PC-9 (cell line): ENCODE results near the gene SCAMP3. TPM values are rescaled to one million over a fixed set of nuclear protein-coding genes. Genes with fewer than 3 reads are reported as not detected.

Experiments
- BruUV-seq: library from RNA; stranded (reverse); fragments of 400-500 nt; replicated peaks from 2 replicates; lab custom pipeline; 2021; lab: Mats Ljungman, UMichigan
- CTCF ChIA-PET: fragments of 300-600 bp; sonication (Branson Sonifier 250); formaldehyde crosslinking; loops from one replicate; lab custom pipeline; 2022; ENCODE audit warnings: antibody characterized with exemption; lab: Charles Lee
- POLR2A ChIA-PET: fragments of 300-600 bp; sonication (Branson Sonifier 250); formaldehyde crosslinking; loops from one replicate; lab custom pipeline; 2022; ENCODE audit warnings: antibody characterized with exemption; ENCODE audit not compliant: unreplicated experiment; lab: Charles Lee
- DNase-seq, 2 experiments: peaks; one replicate each; pipeline versions ENCODE4 v3.0.0 to v3.0.0-alpha.2; 2015 to 2022; ENCODE audit warnings: mixed read lengths in 1 of 2
- H2AFZ ChIP-seq: fragments of 200-600 bp; sonication (generic); 2 replicates; pipeline ENCODE4 v1.8.1; 2017; ENCODE audit warnings: antibody characterized with exemption
- H3F3A ChIP-seq: fragments of 200-600 bp; sonication (generic); 2 replicates; pipeline ENCODE4 v1.8.1; 2017; ENCODE audit warnings: antibody characterized with exemption, mild to moderate bottlenecking, low read depth; ENCODE audit not compliant: insufficient read depth
- H3K27ac ChIP-seq: fragments of 200-600 bp; sonication (generic); 2 replicates; pipeline ENCODE4 v1.6.1; 2016; ENCODE audit warnings: mixed run types
- H3K27me3 ChIP-seq: fragments of 200-600 bp; sonication (generic); 2 replicates; pipeline ENCODE4 v1.6.1; 2016; ENCODE audit warnings: low read depth, mixed run types; ENCODE audit not compliant: insufficient read depth
- H3K36me3 ChIP-seq: fragments of 200-600 bp; sonication (generic); 2 replicates; pipeline ENCODE4 v1.6.1; 2016; ENCODE audit warnings: low read depth, mixed run types
- H3K4me1 ChIP-seq: fragments of 200-600 bp; sonication (generic); replicated peaks from 2 replicates; pipeline ENCODE4 v1.6.1; 2016; ENCODE audit warnings: mixed run types; ENCODE audit not compliant: insufficient read depth
- H3K4me2 ChIP-seq: fragments of 200-600 bp; sonication (generic); 2 replicates; pipeline ENCODE4 v1.6.1; 2017; ENCODE audit warnings: mixed run types
- H3K4me3 ChIP-seq: fragments of 200-600 bp; sonication (generic); 2 replicates; pipeline ENCODE4 v1.6.1; 2016; ENCODE audit warnings: mixed run types
- H3K79me2 ChIP-seq: fragments of 200-600 bp; sonication (generic); 2 replicates; pipeline ENCODE4 v1.6.1; 2017; ENCODE audit warnings: low read depth, mixed run types
- H3K9me2 ChIP-seq: fragments of 200-600 bp; sonication (generic); 2 replicates; pipeline ENCODE4 v1.8.1; 2017; ENCODE audit warnings: mild to moderate bottlenecking; ENCODE audit not compliant: insufficient read depth
- H3K9me3 ChIP-seq: fragments of 200-600 bp; sonication (generic); 2 replicates; pipeline ENCODE4 v1.8.1; 2016; ENCODE audit warnings: low read depth; ENCODE audit not compliant: insufficient read depth
- H4K20me1 ChIP-seq: fragments of 200-600 bp; sonication (generic); 2 replicates; pipeline ENCODE4 v1.8.1; 2017; ENCODE audit not compliant: insufficient read depth
- EZH2 ChIP-seq: fragments of 200-600 bp; sonication (generic); IDR thresholded peaks from 2 replicates; pipeline ENCODE4 v1.8.0; 2017; ENCODE audit warnings: antibody characterized with exemption, low read depth
- intact Hi-C: fragments of 100-400 bp; cut with micrococcal nuclease; formaldehyde crosslinking; loops from one replicate; pipeline ENCODE4 v1.10.0; 2022; ENCODE audit not compliant: unreplicated experiment
- total RNA-seq: library from RNA; stranded (reverse); gene quantifications from 2 replicates; pipeline ENCODE4 v1.2.3, GENCODE V29; 2021
- TF ChIP-seq, protein P1 (sequence below): fragments of 200-600 bp; sonication (generic); conservative IDR thresholded peaks from 2 replicates; pipeline ENCODE4 v1.6.1; 2017; ENCODE audit warnings: mixed run types, antibody characterized with exemption, mild to moderate bottlenecking, moderate library complexity

Gene SCAMP3
- total RNA-seq, 1 experiment from 2014 or later: 64.1 TPM

DNA sequence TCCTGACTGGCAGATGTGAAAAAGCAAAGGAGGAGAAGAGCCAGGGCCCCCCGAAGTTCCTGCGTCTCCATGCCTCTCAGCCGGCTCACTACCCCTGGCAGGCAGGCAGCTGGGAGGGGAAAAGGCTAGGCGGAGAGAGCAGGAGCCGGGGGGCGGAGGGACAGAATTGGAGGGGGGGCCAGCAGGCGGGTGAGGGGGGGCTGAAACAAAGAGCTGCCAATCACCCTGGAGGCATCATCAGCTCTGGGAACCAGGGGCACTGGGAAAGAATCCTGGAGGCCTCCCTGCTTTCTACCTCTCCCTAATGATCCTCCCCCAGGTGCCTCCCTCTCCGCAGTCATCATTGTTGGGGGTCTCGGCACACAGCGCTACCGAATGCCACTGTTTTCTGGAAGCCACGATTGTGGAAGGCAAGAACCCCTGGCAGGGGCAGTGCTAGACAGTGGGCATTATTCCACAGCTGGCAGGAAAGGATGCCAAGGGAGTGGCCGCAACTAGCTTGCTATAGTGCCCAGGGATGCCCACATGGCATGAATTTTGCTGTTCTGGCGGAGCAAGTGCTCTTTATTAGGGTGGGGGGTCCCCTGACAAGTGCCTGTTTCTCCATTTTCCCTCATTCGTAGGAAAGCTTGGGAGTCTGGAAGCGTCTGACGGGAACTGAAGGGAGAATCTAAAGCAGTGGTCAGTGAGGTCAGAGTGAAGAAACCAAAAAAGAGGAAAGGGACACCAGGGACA lies 54.2 kb downstream of the SCAMP3 start, which contains the start of gene THBS3:
Gene THBS3 (minus strand): TSS at position 92 of the 735 bp plus-strand sequence. CDS start 21 bp downstream, at position 71.
- intact Hi-C loops: loop anchor here (1.0 to 2.0 kb wide), 5 partner anchors 18 to 115 kb away; partner anchors contain the start of genes KRTCAP2 and TRIM46
- Histone ChIP-seq H3K27me3 (no peaks in the 10 kb centered on the region), H3K9me2 (no peaks in the 10 kb centered on the region), H4K20me1 (no peaks in the 10 kb centered on the region), H2AFZ (peak within 1 kb of the TSS; percentile 91), H3K36me3 (no peaks in the 10 kb centered on the region), H3K27ac (peak within 1 kb of the TSS; percentile 74), H3K4me1 (peaks cover 26% of the 10 kb centered on the region), H3K4me3 (peak within 1 kb of the TSS; percentile 78), H3K79me2 (peaks cover 18% of the 10 kb centered on the region), H3F3A (peaks cover 11% of the 10 kb centered on the region; the same call in 1 of the 2 replicates), H3K9me3 (no peaks in the 10 kb centered on the region), H3K4me2 (peak within 1 kb of the TSS; percentile 98)
- ChIA-PET POLR2A (interaction anchor here (0.6 to 0.7 kb wide), 4 partner anchors 13 to 101 kb away, joined by 3 to 5 read pairs (median 4); partner anchors contain the start of gene FDPS), CTCF (interaction anchor here (0.6 to 1.8 kb wide), 6 partner anchors 15 to 441 kb away, joined by 3 to 9 read pairs (median 3); no protein-coding TSS in a partner anchor)
- TF ChIP-seq, protein P1, sequence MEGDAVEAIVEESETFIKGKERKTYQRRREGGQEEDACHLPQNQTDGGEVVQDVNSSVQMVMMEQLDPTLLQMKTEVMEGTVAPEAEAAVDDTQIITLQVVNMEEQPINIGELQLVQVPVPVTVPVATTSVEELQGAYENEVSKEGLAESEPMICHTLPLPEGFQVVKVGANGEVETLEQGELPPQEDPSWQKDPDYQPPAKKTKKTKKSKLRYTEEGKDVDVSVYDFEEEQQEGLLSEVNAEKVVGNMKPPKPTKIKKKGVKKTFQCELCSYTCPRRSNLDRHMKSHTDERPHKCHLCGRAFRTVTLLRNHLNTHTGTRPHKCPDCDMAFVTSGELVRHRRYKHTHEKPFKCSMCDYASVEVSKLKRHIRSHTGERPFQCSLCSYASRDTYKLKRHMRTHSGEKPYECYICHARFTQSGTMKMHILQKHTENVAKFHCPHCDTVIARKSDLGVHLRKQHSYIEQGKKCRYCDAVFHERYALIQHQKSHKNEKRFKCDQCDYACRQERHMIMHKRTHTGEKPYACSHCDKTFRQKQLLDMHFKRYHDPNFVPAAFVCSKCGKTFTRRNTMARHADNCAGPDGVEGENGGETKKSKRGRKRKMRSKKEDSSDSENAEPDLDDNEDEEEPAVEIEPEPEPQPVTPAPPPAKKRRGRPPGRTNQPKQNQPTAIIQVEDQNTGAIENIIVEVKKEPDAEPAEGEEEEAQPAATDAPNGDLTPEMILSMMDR: no peak
- no peak for TF ChIP-seq EZH2
- peak in 1 of 2 experiments; percentile 29 for DNase-seq
- TSS peak; percentile 76 for BruUV-seq

DNA sequence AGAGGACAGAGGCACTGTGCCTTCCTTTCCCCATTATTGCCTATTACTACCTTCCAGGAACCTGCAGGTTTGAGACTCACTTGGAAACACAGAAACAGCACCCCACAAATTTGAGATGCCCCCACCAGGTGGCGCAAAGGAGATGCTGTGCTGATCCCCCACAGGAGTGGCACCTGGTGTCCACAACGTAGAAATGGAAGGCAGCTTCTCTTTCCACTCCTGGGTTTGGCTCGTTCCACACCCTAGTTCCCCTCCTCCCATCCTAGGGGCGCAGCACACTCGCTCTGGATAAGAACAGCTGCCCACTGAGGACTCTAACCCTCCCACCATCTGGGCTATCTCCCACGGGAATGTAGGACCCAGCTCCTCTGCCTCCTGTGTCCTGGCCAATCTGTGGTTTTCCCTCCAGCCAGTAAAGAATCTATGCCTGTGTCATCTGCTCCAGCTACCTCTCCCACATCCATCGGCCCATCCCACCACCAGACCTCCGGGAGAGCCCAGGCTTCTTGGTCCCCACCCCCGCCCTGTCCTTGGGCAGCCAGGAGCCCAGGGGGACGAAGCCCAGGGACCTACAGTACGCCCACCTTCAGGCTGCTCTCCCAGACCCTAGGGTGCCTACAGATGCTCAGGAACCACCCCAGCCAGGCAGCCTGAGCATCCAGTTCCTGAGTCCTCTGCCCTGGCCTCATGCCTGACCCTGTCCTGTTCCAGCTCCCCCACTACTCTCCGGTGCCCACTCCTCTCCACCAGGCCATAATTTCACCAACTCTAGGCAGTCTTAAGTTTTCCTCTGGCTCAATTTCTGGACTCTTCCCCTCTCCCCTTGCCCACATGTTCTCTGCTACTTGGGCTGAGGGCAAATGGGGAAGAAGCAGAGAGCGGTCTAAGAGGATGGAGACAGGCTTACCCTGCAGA lies 55.0 kb downstream of the SCAMP3 start:
- Histone ChIP-seq H3K79me2 (peaks cover 18% of the 10 kb centered on the region), H3K4me1 (peaks cover 26% of the 10 kb centered on the region), H3K27ac (no peak overlapping the region), H3F3A (peaks cover 11% of the 10 kb centered on the region; the same call in 1 of the 2 replicates), H3K27me3 (no peaks in the 10 kb centered on the region), H3K9me3 (no peaks in the 10 kb centered on the region), H2AFZ (no peak overlapping the region), H3K4me3 (no peak overlapping the region; the same call in 1 of the 2 replicates), H4K20me1 (no peaks in the 10 kb centered on the region), H3K9me2 (no peaks in the 10 kb centered on the region), H3K4me2 (peak overlapping the region; percentile 98), H3K36me3 (no peaks in the 10 kb centered on the region)
- DNase-seq: peak; percentile 72 to 87
- ChIA-PET POLR2A (interaction anchor here (0.6 to 1.0 kb wide), 5 partner anchors 12 to 20 kb away, joined by 3 to 4 read pairs (median 3); no protein-coding TSS in a partner anchor), CTCF (interaction anchor here (0.5 to 1.8 kb wide), 9 partner anchors 11 to 441 kb away, joined by 3 to 19 read pairs (median 5); no protein-coding TSS in a partner anchor)
- no TSS peak for BruUV-seq
- intact Hi-C loops: loop anchor here (1.0 to 2.0 kb wide), 4 partner anchors 19 to 116 kb away; no protein-coding TSS in a partner anchor
- TF ChIP-seq, protein P1: peak; percentile 92
- TF ChIP-seq EZH2: no peak

Other genes with a start within 250 kb of the SCAMP3 start
- gene DCST2, start 228.6 kb downstream of the SCAMP3 start, total RNA-seq: 4.4 and 4.7 TPM in 2 replicates
- 0.22 and 0.43 TPM in 2 replicates for gene DCST1, start 228.5 kb downstream of the SCAMP3 start, total RNA-seq
- gene ADAM15, start 211.0 kb downstream of the SCAMP3 start, total RNA-seq: 187 and 195 TPM in 2 replicates
- 14.0 and 17.3 TPM in 2 replicates for gene EFNA4, start 198.6 kb downstream of the SCAMP3 start, total RNA-seq
- 6.7 and 8.8 TPM in 2 replicates for gene EFNA3, start 183.5 kb downstream of the SCAMP3 start, total RNA-seq
- gene EFNA1, start 134.5 kb downstream of the SCAMP3 start, total RNA-seq: 30.6 and 35.7 TPM in 2 replicates
- gene SLC50A1, start 126.5 kb downstream of the SCAMP3 start, total RNA-seq: 54.9 and 67.6 TPM in 2 replicates
- gene DPM3, start 121.8 kb downstream of the SCAMP3 start, total RNA-seq: 83.7 and 127 TPM in 2 replicates
- gene KRTCAP2, start 89.1 kb downstream of the SCAMP3 start, total RNA-seq: 112 and 156 TPM in 2 replicates
- 6.0 and 6.2 TPM in 2 replicates for gene TRIM46, start 88.5 kb downstream of the SCAMP3 start, total RNA-seq
- gene THBS3, start 54.5 kb downstream of the SCAMP3 start, total RNA-seq: 45.4 and 58.8 TPM in 2 replicates
- gene MTX1, start 53.7 kb downstream of the SCAMP3 start, total RNA-seq: 56.1 and 68.9 TPM in 2 replicates
- 56.9 and 60.8 TPM in 2 replicates for gene ENTREP3, start 6.9 kb downstream of the SCAMP3 start, total RNA-seq
- 39.1 and 43.9 TPM in 2 replicates for gene CLK2, start 11.1 kb upstream of the SCAMP3 start, total RNA-seq
- gene HCN3, start 15.1 kb upstream of the SCAMP3 start, total RNA-seq: 6.6 and 7.5 TPM in 2 replicates
- not detected in 2 replicates for gene PKLR, start 39.1 kb upstream of the SCAMP3 start, total RNA-seq
- 397 and 568 TPM in 2 replicates for gene FDPS, start 46.5 kb upstream of the SCAMP3 start, total RNA-seq
- gene RUSC1, start 58.5 kb upstream of the SCAMP3 start, total RNA-seq: 43.4 and 45.3 TPM in 2 replicates